ENCODE data around the gene NDE1. TPM values are rescaled to one million over a fixed set of nuclear protein-coding genes. Genes with fewer than 3 reads are reported as not detected.

NDE1 gene
- total RNA-seq, 1 donor from 2014 or later: 31.4 TPM

DNA sequence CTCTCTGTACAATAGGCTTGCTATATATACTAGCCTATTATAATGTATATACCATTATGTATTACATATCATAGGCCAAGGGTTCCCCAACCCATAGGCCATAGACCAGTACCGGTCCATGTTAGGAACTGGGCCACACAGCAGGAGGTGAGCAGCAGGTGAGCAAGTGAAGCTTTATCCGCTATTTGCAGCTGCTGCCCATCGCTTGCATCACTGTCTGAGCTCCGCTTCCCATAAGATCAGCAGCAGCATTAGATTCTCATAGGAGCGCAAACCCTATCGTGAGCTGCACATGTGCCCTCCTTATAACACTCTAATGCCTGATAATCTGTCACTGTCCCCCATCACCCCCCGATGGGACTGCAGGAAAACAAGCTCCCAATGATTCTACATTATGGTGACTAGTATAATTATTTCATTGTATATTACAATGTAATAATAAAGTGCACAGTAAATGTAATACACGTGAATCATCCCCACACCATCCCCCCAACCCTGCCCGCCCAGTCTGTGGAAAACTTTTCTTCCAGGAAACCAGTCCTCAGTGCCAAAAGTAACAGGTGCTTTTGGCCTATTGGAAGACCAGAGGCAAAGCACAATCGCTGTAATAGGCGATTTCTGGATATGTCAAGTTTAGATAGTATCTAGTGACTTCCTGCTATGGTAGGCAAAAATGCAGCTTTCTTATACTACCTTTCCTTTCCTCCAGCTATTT lies 122.7 kb downstream of the NDE1 start:
- TF ChIP-seq, protein P1, sequence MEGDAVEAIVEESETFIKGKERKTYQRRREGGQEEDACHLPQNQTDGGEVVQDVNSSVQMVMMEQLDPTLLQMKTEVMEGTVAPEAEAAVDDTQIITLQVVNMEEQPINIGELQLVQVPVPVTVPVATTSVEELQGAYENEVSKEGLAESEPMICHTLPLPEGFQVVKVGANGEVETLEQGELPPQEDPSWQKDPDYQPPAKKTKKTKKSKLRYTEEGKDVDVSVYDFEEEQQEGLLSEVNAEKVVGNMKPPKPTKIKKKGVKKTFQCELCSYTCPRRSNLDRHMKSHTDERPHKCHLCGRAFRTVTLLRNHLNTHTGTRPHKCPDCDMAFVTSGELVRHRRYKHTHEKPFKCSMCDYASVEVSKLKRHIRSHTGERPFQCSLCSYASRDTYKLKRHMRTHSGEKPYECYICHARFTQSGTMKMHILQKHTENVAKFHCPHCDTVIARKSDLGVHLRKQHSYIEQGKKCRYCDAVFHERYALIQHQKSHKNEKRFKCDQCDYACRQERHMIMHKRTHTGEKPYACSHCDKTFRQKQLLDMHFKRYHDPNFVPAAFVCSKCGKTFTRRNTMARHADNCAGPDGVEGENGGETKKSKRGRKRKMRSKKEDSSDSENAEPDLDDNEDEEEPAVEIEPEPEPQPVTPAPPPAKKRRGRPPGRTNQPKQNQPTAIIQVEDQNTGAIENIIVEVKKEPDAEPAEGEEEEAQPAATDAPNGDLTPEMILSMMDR (IDR thresholded peaks at IDR 0.05; ENCODE audit: insufficient read depth, low read length, poor library complexity, severe bottlenecking): no peak
- no peak for DNase-seq (ENCODE audit: low read depth)
- H3K36me3 ChIP-seq (ENCODE audit: control insufficient read depth, insufficient read depth, low read length): no peaks in the 10 kb centered on the region
- H3K4me3 ChIP-seq (ENCODE audit: low read depth, low read length): no peak overlapping the region
- peaks cover 8% of the 10 kb centered on the region for H3K27me3 ChIP-seq (ENCODE audit: control insufficient read depth, insufficient read depth, low read length)

DNA sequence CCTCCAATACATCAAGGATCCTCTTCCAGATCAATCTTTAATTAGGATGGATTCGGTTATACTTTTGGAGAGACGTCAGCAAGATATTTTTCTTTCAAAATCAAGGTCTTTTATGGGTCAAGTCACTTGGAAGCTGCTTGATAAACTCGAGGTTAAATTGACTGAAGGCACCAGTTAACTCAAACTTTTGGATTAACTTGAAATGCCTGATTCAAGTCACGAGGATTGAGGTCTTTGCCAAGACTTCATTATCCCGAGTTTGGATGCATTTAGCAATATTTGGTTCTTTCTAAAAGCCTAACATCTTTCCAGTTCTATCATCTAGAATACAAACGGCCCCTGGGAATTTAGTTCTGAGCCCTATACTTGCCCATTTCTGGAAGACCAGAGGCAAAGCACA lies 123.9 kb downstream of the NDE1 start:
- Histone ChIP-seq H3K36me3 (ENCODE audit: control insufficient read depth, insufficient read depth, low read length) (no peaks in the 10 kb centered on the region), H3K27me3 (ENCODE audit: control insufficient read depth, insufficient read depth, low read length) (peaks cover 8% of the 10 kb centered on the region)

GRCh38 chr16:15775209-15775608 lies 125.2 kb downstream of the NDE1 start:
- TF ChIP-seq, protein P1 (IDR thresholded peaks at IDR 0.05; ENCODE audit: insufficient read depth, low read length, poor library complexity, severe bottlenecking): no peak
- Histone ChIP-seq H3K27me3 (ENCODE audit: control insufficient read depth, insufficient read depth, low read length) (peaks cover 8% of the 10 kb centered on the region), H3K36me3 (ENCODE audit: control insufficient read depth, insufficient read depth, low read length) (no peaks in the 10 kb centered on the region), H3K4me3 (ENCODE audit: low read depth, low read length) (no peak overlapping the region)
- DNase-seq (ENCODE audit: low read depth): no peak

More for the DNA sequence above, 123.9 kb downstream of the NDE1 start:
- DNase-seq (ENCODE audit: low read depth): no peak
- TF ChIP-seq, protein P1 (IDR thresholded peaks at IDR 0.05; ENCODE audit: insufficient read depth, low read length, poor library complexity, severe bottlenecking): no peak
- H3K4me3 ChIP-seq (ENCODE audit: low read depth, low read length): no peak overlapping the region

- Histone ChIP-seq H3K36me3 (ENCODE audit: control insufficient read depth, insufficient read depth, low read length) (no peaks in the 10 kb centered on the region), H3K4me3 (ENCODE audit: low read depth, low read length) (no peak overlapping the region), H3K27me3 (ENCODE audit: control insufficient read depth, insufficient read depth, low read length) (peaks cover 8% of the 10 kb centered on the region)
- TF ChIP-seq, protein P1 (IDR thresholded peaks at IDR 0.05; ENCODE audit: insufficient read depth, low read length, poor library complexity, severe bottlenecking): no peak
- DNase-seq (ENCODE audit: low read depth): no peak
These were observed 125.7 kb downstream of the NDE1 start for GRCh38 chr16:15775663-15776304.

Other genes starting within 250 kb of the NDE1 start
- gene BMERB1, start 215.7 kb upstream of the NDE1 start, total RNA-seq: 23.5 and 29.3 TPM in 2 replicates
- 19.8 and 25.4 TPM in 2 replicates for gene MARF1, start 7.1 kb upstream of the NDE1 start, total RNA-seq
- gene MYH11, start 206.8 kb downstream of the NDE1 start, total RNA-seq: 0.04 and 0.07 TPM in 2 replicates
- gene CEP20, start 238.4 kb downstream of the NDE1 start, total RNA-seq: 36.3 and 36.9 TPM in 2 replicates

All from kidney epithelial cell (primary cell).